ENCODE results near the gene MRPL54. TPM values are rescaled to one million over a fixed set of nuclear protein-coding genes. Genes with fewer than 3 reads are reported as not detected.
"Not testable (repeated sequence)": the region's sequence is repeated elsewhere in the genome, so short reads cannot be mapped to it uniquely, and the experiment has no call there.

MRPL54 gene
- total RNA-seq, 1 donor from 2014 or later: 52.4 TPM

DNA sequence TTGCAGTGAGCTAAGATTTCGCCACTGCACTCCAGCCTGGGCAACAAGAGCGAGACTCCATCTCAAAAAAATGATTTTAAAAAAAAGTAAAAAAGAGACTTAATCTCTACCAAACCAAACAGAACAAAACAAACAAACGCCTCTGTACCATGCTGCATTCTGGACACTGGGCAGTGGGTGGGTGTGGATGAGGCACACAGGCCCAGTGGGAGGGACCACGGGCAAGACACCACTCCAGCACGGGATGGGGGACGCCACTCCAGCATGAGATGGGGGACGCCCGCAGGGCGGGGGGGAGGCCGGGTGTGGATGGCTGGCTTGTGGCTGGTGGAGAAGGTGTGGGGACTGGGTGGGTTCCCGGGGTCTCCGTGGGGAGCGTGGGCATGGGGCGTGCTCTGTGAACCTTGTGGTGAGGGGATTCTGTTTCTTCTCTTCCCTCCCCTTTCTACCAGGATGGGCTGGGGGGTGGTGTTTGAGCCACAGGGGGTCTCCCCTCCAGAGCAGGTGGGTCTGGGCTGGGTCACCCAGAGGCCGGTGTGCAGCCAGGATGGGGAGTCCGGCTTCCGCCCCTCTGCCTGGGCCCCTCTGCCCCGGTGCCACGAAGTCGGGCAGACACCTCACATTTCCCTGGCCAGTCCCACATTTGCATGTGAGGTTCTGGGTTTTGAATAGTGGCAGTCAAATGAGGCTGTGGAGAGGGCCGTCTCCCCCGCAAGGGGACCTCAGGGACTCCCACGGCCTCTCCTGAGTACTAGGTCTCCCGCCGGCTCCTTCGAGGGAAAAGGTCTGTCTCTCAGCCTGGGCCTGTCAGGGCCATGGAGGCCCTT is 47.6 kb downstream of the MRPL54 start:
- H3K4me1 Mint-ChIP-seq (ENCODE audit: low read depth): peaks cover 3% of the 10 kb centered on the region
- TF ChIP-seq, protein P1, sequence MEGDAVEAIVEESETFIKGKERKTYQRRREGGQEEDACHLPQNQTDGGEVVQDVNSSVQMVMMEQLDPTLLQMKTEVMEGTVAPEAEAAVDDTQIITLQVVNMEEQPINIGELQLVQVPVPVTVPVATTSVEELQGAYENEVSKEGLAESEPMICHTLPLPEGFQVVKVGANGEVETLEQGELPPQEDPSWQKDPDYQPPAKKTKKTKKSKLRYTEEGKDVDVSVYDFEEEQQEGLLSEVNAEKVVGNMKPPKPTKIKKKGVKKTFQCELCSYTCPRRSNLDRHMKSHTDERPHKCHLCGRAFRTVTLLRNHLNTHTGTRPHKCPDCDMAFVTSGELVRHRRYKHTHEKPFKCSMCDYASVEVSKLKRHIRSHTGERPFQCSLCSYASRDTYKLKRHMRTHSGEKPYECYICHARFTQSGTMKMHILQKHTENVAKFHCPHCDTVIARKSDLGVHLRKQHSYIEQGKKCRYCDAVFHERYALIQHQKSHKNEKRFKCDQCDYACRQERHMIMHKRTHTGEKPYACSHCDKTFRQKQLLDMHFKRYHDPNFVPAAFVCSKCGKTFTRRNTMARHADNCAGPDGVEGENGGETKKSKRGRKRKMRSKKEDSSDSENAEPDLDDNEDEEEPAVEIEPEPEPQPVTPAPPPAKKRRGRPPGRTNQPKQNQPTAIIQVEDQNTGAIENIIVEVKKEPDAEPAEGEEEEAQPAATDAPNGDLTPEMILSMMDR (IDR thresholded peaks at IDR 0.05): no peak
- H3K27ac Mint-ChIP-seq (ENCODE audit: unreplicated experiment): no peak overlapping the region
- no peaks in the 10 kb centered on the region for H3K36me3 Mint-ChIP-seq (ENCODE audit: low read depth)
- H3K4me3 Mint-ChIP-seq (ENCODE audit: unreplicated experiment): no peak overlapping the region
- H3K27me3 Mint-ChIP-seq (ENCODE audit: low read depth): peaks cover 2% of the 10 kb centered on the region
- no peak for DNase-seq (ENCODE audit: low spot score)
- no peaks in the 10 kb centered on the region for H3K9me3 Mint-ChIP-seq (ENCODE audit: low read depth)

DNA sequence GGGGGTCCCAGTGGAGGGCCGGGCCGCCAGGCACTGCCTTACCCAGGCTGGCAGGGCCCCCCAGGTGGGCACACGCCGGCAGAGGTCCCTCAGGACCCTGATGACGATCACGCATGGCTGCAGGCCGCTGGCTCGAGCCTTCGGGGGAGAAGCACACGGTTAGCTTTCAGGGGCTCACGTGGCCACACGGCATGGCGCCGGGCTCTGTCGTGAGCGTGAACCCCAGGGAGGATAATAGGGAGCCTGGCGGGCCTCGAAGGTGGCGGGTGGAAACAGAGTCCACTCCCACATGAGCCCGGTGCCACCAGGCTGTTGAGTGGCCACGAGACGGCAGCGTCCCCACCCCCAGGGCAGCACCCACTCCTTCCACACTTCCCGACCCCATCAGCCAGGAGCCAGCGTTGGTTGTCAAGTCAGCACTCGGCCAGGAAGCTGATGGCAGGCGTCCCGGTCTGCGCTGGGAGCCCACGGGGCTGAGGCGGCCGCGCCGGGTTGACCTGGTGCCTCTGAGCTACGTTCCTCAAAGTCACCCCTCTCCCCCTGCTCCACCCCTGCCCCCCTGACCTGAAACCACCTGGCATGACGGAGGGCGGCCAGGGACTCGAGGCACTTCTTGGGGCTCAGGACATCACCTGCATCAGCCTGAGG is 48.4 kb downstream of the MRPL54 start:
- peaks cover 2% of the 10 kb centered on the region for H3K27me3 Mint-ChIP-seq (ENCODE audit: low read depth)
- H3K9me3 Mint-ChIP-seq (ENCODE audit: low read depth): no peaks in the 10 kb centered on the region
- peaks cover 3% of the 10 kb centered on the region for H3K4me1 Mint-ChIP-seq (ENCODE audit: low read depth)
- no peaks in the 10 kb centered on the region for H3K36me3 Mint-ChIP-seq (ENCODE audit: low read depth)
- no peak overlapping the region for H3K4me3 Mint-ChIP-seq (ENCODE audit: unreplicated experiment)
- H3K27ac Mint-ChIP-seq (ENCODE audit: unreplicated experiment): no peak overlapping the region
- DNase-seq (ENCODE audit: low spot score): no peak
- TF ChIP-seq, protein P1 (IDR thresholded peaks at IDR 0.05): no peak

DNA sequence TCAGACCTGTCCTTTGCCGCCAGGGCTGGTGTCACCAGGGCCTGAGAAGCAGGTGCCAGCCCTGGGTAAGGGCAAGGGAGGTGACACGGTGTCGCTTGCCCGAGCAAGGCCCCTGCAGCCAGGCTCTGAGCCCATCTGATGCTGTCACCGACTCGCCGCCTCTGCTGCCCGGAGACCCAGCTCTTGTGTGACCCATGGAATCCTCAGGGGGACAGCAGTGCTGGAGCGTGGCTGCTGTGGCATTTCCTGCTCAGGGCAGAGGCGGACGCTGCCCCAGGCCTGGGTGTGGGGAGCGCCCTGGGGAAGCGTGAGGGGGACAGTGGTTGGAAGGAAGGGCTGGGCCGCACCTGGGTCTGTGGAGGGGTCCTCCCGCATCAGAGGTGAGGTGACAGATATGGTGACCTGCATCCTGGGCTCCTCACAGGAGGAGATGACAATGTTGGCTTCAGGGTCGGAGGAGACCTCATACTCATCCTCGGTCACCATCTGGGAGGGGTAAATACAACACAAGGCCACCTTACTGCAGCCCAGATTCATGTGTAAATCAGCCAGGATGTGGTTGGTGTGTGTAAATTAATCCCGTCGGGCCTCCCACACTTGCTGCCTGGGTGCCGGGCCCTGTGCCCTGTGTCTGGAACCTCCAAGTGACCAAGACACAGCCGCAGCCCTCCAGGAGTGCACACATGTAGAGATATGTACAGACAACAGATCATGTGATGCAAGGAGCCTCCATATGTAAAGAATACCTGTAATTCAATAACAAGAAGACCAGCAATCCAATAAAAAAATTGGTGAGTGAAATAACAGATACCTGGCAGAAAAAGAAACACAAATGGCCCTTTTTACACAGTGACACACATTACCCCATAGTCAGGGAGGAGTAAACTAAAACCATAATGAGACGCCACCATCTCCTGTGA is 51.3 kb downstream of the MRPL54 start:
- H3K4me3 Mint-ChIP-seq (ENCODE audit: unreplicated experiment): no peak overlapping the region
- TF ChIP-seq, protein P1 (IDR thresholded peaks at IDR 0.05): no peak
- peaks cover 8% of the 10 kb centered on the region for H3K4me1 Mint-ChIP-seq (ENCODE audit: low read depth)
- H3K27ac Mint-ChIP-seq (ENCODE audit: unreplicated experiment): no peak overlapping the region
- H3K27me3 Mint-ChIP-seq (ENCODE audit: low read depth): peaks cover 5% of the 10 kb centered on the region
- H3K36me3 Mint-ChIP-seq (ENCODE audit: low read depth): no peaks in the 10 kb centered on the region
- H3K9me3 Mint-ChIP-seq (ENCODE audit: low read depth): no peaks in the 10 kb centered on the region
- no peak for DNase-seq (ENCODE audit: low spot score)

DNA sequence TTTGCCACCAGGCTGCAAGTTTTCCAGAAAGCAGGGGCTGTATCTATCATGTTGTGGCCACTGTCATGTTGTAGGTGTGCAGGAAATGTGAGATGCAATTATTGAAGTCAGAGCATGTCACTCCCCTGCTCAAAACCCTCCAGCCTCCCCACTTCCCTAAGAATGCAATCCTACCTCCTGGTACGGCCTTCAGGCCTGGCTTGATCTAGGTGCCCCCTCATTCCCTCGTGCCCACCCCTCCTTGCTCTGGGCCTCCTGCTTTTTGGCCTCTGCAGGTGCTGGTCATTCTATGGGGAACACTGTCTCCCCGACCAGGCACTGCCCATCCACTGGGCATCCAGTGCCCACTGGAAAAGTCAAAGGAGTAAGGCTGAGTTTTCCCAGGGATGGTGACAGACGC is 52.2 kb downstream of the MRPL54 start:
- Mint-ChIP-seq H3K27me3 (ENCODE audit: low read depth) (peaks cover 5% of the 10 kb centered on the region), H3K4me1 (ENCODE audit: low read depth) (peaks cover 8% of the 10 kb centered on the region), H3K27ac (ENCODE audit: unreplicated experiment) (no peak overlapping the region), H3K36me3 (ENCODE audit: low read depth) (no peaks in the 10 kb centered on the region), H3K4me3 (ENCODE audit: unreplicated experiment) (no peak overlapping the region), H3K9me3 (ENCODE audit: low read depth) (no peaks in the 10 kb centered on the region)
- TF ChIP-seq, protein P1 (IDR thresholded peaks at IDR 0.05): no peak
- no peak for DNase-seq (ENCODE audit: low spot score)

DNA sequence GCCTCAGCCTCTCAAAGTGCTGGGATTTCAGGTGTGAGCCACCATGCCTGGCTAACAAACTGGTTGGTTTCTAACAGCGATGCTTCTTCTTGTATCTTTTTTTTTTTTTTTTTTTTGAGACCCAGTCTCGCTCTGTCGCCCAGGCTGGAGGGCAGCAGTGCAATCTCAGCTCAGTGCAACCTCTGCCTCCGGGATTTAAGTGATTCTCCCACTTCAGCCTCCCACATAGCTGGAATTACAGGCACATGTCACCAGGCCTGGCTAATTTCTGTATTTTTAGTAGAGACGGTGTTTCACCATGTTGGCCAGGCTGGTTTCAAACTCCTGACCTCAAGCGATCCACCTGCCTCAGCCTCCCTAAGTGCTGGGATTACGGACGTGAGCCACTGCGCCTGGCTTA is 53.7 kb downstream of the MRPL54 start:
- not testable (repeated sequence) for H3K36me3 Mint-ChIP-seq (ENCODE audit: low read depth); H3K27ac Mint-ChIP-seq (ENCODE audit: unreplicated experiment); H3K27me3 Mint-ChIP-seq (ENCODE audit: low read depth); H3K4me1 Mint-ChIP-seq (ENCODE audit: low read depth); H3K9me3 Mint-ChIP-seq (ENCODE audit: low read depth); DNase-seq (ENCODE audit: low spot score); H3K4me3 Mint-ChIP-seq (ENCODE audit: unreplicated experiment)
